PC-9 (cell line): ENCODE data around the gene ZCCHC3. TPM values are rescaled to one million over a fixed set of nuclear protein-coding genes. Genes with fewer than 3 reads are reported as not detected.
A peak's percentile ranks its signal among the peaks of the same experiment; 100 is the strongest.

Experiments used
- BruUV-seq: library from RNA; stranded (reverse); fragments of 400-500 nt; replicated peaks from 2 replicates; lab custom pipeline; 2021; lab: Mats Ljungman, UMichigan
- CTCF ChIA-PET: fragments of 300-600 bp; sonication (Branson Sonifier 250); formaldehyde crosslinking; loops from one replicate; lab custom pipeline; 2022; ENCODE audit warnings: antibody characterized with exemption; lab: Charles Lee
- POLR2A ChIA-PET: fragments of 300-600 bp; sonication (Branson Sonifier 250); formaldehyde crosslinking; loops from one replicate; lab custom pipeline; 2022; ENCODE audit warnings: antibody characterized with exemption; ENCODE audit not compliant: unreplicated experiment; lab: Charles Lee
- DNase-seq, 2 experiments: peaks; one replicate each; pipeline versions ENCODE4 v3.0.0 to v3.0.0-alpha.2; 2015 to 2022; ENCODE audit warnings: mixed read lengths in 1 of 2
- H2AFZ ChIP-seq: fragments of 200-600 bp; sonication (generic); 2 replicates; pipeline ENCODE4 v1.8.1; 2017; ENCODE audit warnings: antibody characterized with exemption
- H3F3A ChIP-seq: fragments of 200-600 bp; sonication (generic); 2 replicates; pipeline ENCODE4 v1.8.1; 2017; ENCODE audit warnings: antibody characterized with exemption, mild to moderate bottlenecking, low read depth; ENCODE audit not compliant: insufficient read depth
- H3K27ac ChIP-seq: fragments of 200-600 bp; sonication (generic); 2 replicates; pipeline ENCODE4 v1.6.1; 2016; ENCODE audit warnings: mixed run types
- H3K27me3 ChIP-seq: fragments of 200-600 bp; sonication (generic); 2 replicates; pipeline ENCODE4 v1.6.1; 2016; ENCODE audit warnings: low read depth, mixed run types; ENCODE audit not compliant: insufficient read depth
- H3K36me3 ChIP-seq: fragments of 200-600 bp; sonication (generic); 2 replicates; pipeline ENCODE4 v1.6.1; 2016; ENCODE audit warnings: low read depth, mixed run types
- H3K4me1 ChIP-seq: fragments of 200-600 bp; sonication (generic); replicated peaks from 2 replicates; pipeline ENCODE4 v1.6.1; 2016; ENCODE audit warnings: mixed run types; ENCODE audit not compliant: insufficient read depth
- H3K4me2 ChIP-seq: fragments of 200-600 bp; sonication (generic); 2 replicates; pipeline ENCODE4 v1.6.1; 2017; ENCODE audit warnings: mixed run types
- H3K4me3 ChIP-seq: fragments of 200-600 bp; sonication (generic); 2 replicates; pipeline ENCODE4 v1.6.1; 2016; ENCODE audit warnings: mixed run types
- H3K79me2 ChIP-seq: fragments of 200-600 bp; sonication (generic); 2 replicates; pipeline ENCODE4 v1.6.1; 2017; ENCODE audit warnings: low read depth, mixed run types
- H3K9me2 ChIP-seq: fragments of 200-600 bp; sonication (generic); 2 replicates; pipeline ENCODE4 v1.8.1; 2017; ENCODE audit warnings: mild to moderate bottlenecking; ENCODE audit not compliant: insufficient read depth
- H3K9me3 ChIP-seq: fragments of 200-600 bp; sonication (generic); 2 replicates; pipeline ENCODE4 v1.8.1; 2016; ENCODE audit warnings: low read depth; ENCODE audit not compliant: insufficient read depth
- H4K20me1 ChIP-seq: fragments of 200-600 bp; sonication (generic); 2 replicates; pipeline ENCODE4 v1.8.1; 2017; ENCODE audit not compliant: insufficient read depth
- CTCF ChIP-seq: fragments of 200-600 bp; sonication (generic); conservative IDR thresholded peaks from 2 replicates; pipeline ENCODE4 v1.6.1; 2017; ENCODE audit warnings: mixed run types, antibody characterized with exemption, mild to moderate bottlenecking, moderate library complexity
- EZH2 ChIP-seq: fragments of 200-600 bp; sonication (generic); IDR thresholded peaks from 2 replicates; pipeline ENCODE4 v1.8.0; 2017; ENCODE audit warnings: antibody characterized with exemption, low read depth
- intact Hi-C: fragments of 100-400 bp; cut with micrococcal nuclease; formaldehyde crosslinking; loops from one replicate; pipeline ENCODE4 v1.10.0; 2022; ENCODE audit not compliant: unreplicated experiment
- total RNA-seq: library from RNA; stranded (reverse); gene quantifications from 2 replicates; pipeline ENCODE4 v1.2.3, GENCODE V29; 2021

Gene ZCCHC3
- total RNA-seq, 1 experiment from 2014 or later: 17.7 TPM

- no peaks in the 10 kb centered on the region for H3F3A ChIP-seq
- no peaks in the 10 kb centered on the region for H3K79me2 ChIP-seq
- H2AFZ ChIP-seq: no peak overlapping the region
- no peaks in the 10 kb centered on the region for H3K4me1 ChIP-seq
- CTCF ChIA-PET: no interaction called here
- intact Hi-C loops: loop anchor here (10.0 kb wide), 1 partner anchor 75 kb away; no protein-coding TSS in a partner anchor
- TF ChIP-seq CTCF: no peak
- no peak for TF ChIP-seq EZH2
- no peaks in the 10 kb centered on the region for H3K36me3 ChIP-seq
- BruUV-seq: no TSS peak
- no peak overlapping the region for H3K4me2 ChIP-seq
- POLR2A ChIA-PET: no interaction called here
- DNase-seq: no peak
- H3K27ac ChIP-seq: no peak overlapping the region
- peaks cover 72% of the 10 kb centered on the region for H3K27me3 ChIP-seq
- H3K9me3 ChIP-seq: no peaks in the 10 kb centered on the region
- no peaks in the 10 kb centered on the region for H3K9me2 ChIP-seq
- no peaks in the 10 kb centered on the region for H4K20me1 ChIP-seq
- no peak overlapping the region for H3K4me3 ChIP-seq
Observed at GRCh38 chr20:259981-260380, 37.4 kb upstream of the ZCCHC3 start.

GRCh38 chr20:263701-264100 lies 33.7 kb upstream of the ZCCHC3 start:
- H4K20me1 ChIP-seq: no peaks in the 10 kb centered on the region
- H3K9me2 ChIP-seq: no peaks in the 10 kb centered on the region
- no peaks in the 10 kb centered on the region for H3K9me3 ChIP-seq
- TF ChIP-seq EZH2: no peak
- TF ChIP-seq CTCF: no peak
- H3K4me1 ChIP-seq: no peaks in the 10 kb centered on the region; the same call in 1 of the 2 replicates
- H2AFZ ChIP-seq: no peak overlapping the region
- H3K36me3 ChIP-seq: no peaks in the 10 kb centered on the region
- DNase-seq: no peak
- H3K27ac ChIP-seq: no peak overlapping the region
- no peak overlapping the region for H3K4me3 ChIP-seq
- intact Hi-C loops: no loop called here
- POLR2A ChIA-PET: no interaction called here
- no peak overlapping the region for H3K4me2 ChIP-seq
- CTCF ChIA-PET: interaction anchor here (1.0 kb wide), 1 partner anchor 44 kb away, joined by 3 read pairs; no protein-coding TSS in a partner anchor
- no peaks in the 10 kb centered on the region for H3K79me2 ChIP-seq
- no TSS peak for BruUV-seq
- H3F3A ChIP-seq: no peaks in the 10 kb centered on the region
- peaks cover 52% of the 10 kb centered on the region for H3K27me3 ChIP-seq

DNA sequence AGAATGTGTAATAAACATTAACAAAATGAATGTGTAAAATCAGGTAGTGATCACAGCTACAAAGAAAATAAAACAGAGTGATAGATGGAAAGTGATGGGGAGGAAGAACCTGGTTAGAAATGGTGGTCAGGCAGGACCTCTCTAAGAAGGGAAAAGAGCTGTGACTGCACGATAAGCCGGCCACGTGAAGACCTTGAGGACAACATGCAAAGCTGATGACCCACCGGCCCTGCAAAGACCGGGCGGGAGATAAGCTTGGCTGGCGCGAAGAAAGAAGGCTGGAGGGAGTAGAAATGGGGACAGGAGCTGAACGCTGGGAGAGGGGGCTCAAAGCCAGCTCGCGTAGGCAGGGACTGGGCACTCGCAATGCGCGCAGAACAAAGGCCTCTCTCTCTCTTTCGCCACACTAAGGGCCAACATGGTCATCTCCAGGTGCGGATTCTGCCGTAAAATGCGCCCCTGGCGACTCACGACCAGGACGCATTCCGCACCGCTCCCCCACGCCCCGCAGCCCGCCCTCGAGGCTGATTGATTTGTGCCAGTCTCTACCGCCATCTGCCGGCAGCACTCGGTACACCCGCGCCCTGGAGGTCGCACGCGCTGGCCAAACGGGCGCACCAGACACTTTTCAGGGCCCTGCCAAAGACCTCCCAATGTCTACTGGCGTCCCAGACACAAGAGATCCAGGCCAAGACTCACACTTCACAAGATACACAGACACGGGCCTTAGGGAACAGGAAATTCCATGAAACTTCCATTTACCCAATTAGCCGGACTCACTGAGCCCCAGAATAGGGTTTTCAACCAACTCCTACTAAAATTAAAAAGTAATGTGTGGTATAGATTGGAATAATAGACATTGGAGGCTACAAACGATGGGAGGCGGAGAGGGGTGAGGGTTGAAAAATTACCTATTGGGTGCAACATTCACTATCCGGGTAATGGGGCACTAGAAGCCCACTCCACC lies 30.5 kb upstream of the ZCCHC3 start:
- Histone ChIP-seq H2AFZ (peak overlapping the region; percentile 68), H3F3A (no peaks in the 10 kb centered on the region), H4K20me1 (no peaks in the 10 kb centered on the region; the same call in 1 of the 2 replicates), H3K36me3 (no peaks in the 10 kb centered on the region), H3K9me3 (no peaks in the 10 kb centered on the region), H3K4me3 (peak overlapping the region; percentile 30; the same call in 1 of the 2 replicates), H3K79me2 (no peaks in the 10 kb centered on the region), H3K9me2 (no peaks in the 10 kb centered on the region), H3K4me2 (peak overlapping the region; percentile 73), H3K4me1 (no peaks in the 10 kb centered on the region; the same call in 1 of the 2 replicates), H3K27ac (no peak overlapping the region), H3K27me3 (peaks cover 30% of the 10 kb centered on the region)
- intact Hi-C loops: no loop called here
- TF ChIP-seq EZH2 (no peak), CTCF (peak; percentile 95)
- DNase-seq: peak; percentile 52 to 86
- POLR2A ChIA-PET: no interaction called here
- CTCF ChIA-PET: interaction anchor here (1.0 to 1.1 kb wide), 2 partner anchors 62 to 64 kb away, joined by 3 read pairs; no protein-coding TSS in a partner anchor
- no TSS peak for BruUV-seq
